K562 (cell line): Measurements from ENCODE around the gene ZFYVE28. TPM values are rescaled to one million over a fixed set of nuclear protein-coding genes. Genes with fewer than 3 reads are reported as not detected.

ENCODE experiments used
- ATAC-seq: fragments of 200-7000 bp; cut with Tn5 transposase; 3 replicates; pipeline ENCODE4 v1.9.1; 2020; ENCODE audit warnings: moderate library complexity
- BruUV-seq: library from RNA; stranded (reverse); fragments of 400-500 nt; replicated peaks from 2 replicates; lab custom pipeline; 2021; lab: Mats Ljungman, UMichigan
- CTCF ChIA-PET: fragments of 300-600 bp; formaldehyde crosslinking; extraction: SDS; loops from one replicate; lab custom pipeline; 2021; ENCODE audit warnings: low intra/inter-chr PET ratio; lab: Yijun Ruan, JAX
- POLR2A ChIA-PET: fragments of 300-600, 350-650 bp; sonication (Branson Sonifier 250); formaldehyde crosslinking; extraction: SDS; loops from one replicate; lab custom pipeline; 2021; ENCODE audit warnings: antibody characterized with exemption, inconsistent platforms; lab: Yijun Ruan, JAX
- DNase-seq, 4 experiments: peaks; one replicate each; pipeline versions ENCODE4 v3.0.0 to v3.0.0-alpha.2; 2011 to 2018; ENCODE audit warnings: low spot score in 3 of 4, mixed read lengths in 3 of 4; ENCODE audit errors: extremely low read depth in 1 of 4
- FAIRE-seq: peaks from 2 replicates; lab custom pipeline; 2011; peaks lifted over from hg19 to GRCh38; lab: Jason Lieb, UNC
- H2AFZ ChIP-seq: 2 replicates; pipeline ENCODE4 v1.6.0; 2011; ENCODE audit warnings: low read depth, low read length, control low read depth, inconsistent platforms
- H3K27ac ChIP-seq: fragments of 200-600 bp; 3 replicates; pipeline ENCODE4 v1.8.0; 2011; ENCODE audit warnings: low read depth, mild to moderate bottlenecking, control low read depth, inconsistent platforms, low read length, moderate library complexity, mixed read lengths; ENCODE audit errors: extremely low read depth
- H3K27me3 ChIP-seq, 2 experiments: fragments of 300-600 bp in 1 of 2; 2 replicates in 1 of 2; 3 replicates in 1 of 2; pipeline versions ENCODE4 v1.6.0 to v1.8.0; 2011; ENCODE audit warnings: inconsistent platforms in 2 of 2, low read length in 2 of 2, mild to moderate bottlenecking in 1 of 2, mixed read lengths in 1 of 2, moderate library complexity in 1 of 2; ENCODE audit not compliant: control insufficient read depth in 2 of 2, insufficient read depth in 2 of 2
- H3K36me3 ChIP-seq: fragments of 300-600 bp; 3 replicates; pipeline ENCODE4 v1.8.0; 2011; ENCODE audit warnings: mild to moderate bottlenecking, low read length, inconsistent platforms; ENCODE audit not compliant: control insufficient read depth, insufficient read depth
- H3K4me1 ChIP-seq, 2 experiments: fragments of 200-600 bp in 1 of 2; replicated peaks in 1 of 2; 2 replicates in 1 of 2; 3 replicates in 1 of 2; pipeline versions ENCODE4 v1.5.1 to v1.8.0; 2011; ENCODE audit warnings: inconsistent platforms in 2 of 2, low read length in 2 of 2, mild to moderate bottlenecking in 1 of 2, mixed read lengths in 1 of 2, moderate library complexity in 1 of 2; ENCODE audit not compliant: control insufficient read depth in 2 of 2, insufficient read depth in 2 of 2
- H3K4me2 ChIP-seq: 2 replicates; pipeline ENCODE4 v1.6.1; 2011; ENCODE audit warnings: low read length, control low read depth, inconsistent platforms, mixed read lengths; ENCODE audit not compliant: insufficient read depth
- H3K4me3 ChIP-seq: fragments of 200-600 bp; sonication (generic), shearing (Covaris generic); 2 replicates; pipeline ENCODE4 v1.5.1; 2016; ENCODE audit warnings: control low read depth, inconsistent platforms
- H3K79me2 ChIP-seq: fragments of 200-600 bp; 3 replicates; pipeline ENCODE4 v1.8.0; 2011; ENCODE audit warnings: low read length, inconsistent platforms; ENCODE audit not compliant: control insufficient read depth, insufficient read depth
- H3K9ac ChIP-seq, 2 experiments: 2 replicates each; pipeline versions ENCODE4 v1.6.0 to v1.6.1; 2011; ENCODE audit warnings: low read depth in 2 of 2, low read length in 2 of 2, control low read depth in 1 of 2, inconsistent platforms in 1 of 2, mild to moderate bottlenecking in 1 of 2, mixed read lengths in 1 of 2; ENCODE audit not compliant: insufficient read depth in 1 of 2
- H3K9me1 ChIP-seq: one replicate; pipeline ENCODE4 v1.6.0; 2011; ENCODE audit warnings: inconsistent platforms, mild to moderate bottlenecking, low read length, moderate library complexity; ENCODE audit not compliant: control insufficient read depth, insufficient read depth
- H3K9me3 ChIP-seq: replicated peaks from 2 replicates; pipeline ENCODE4 v1.5.1; 2011; ENCODE audit warnings: low read depth, low read length, inconsistent platforms; ENCODE audit not compliant: control insufficient read depth, insufficient read depth
- H4K20me1 ChIP-seq: replicated peaks from 2 replicates; pipeline ENCODE4 v1.6.1; 2011; ENCODE audit warnings: low read length, inconsistent platforms, mixed read lengths; ENCODE audit not compliant: control insufficient read depth, insufficient read depth
- HMGXB4 ChIP-seq: sonication (generic); formaldehyde crosslinking; IDR thresholded peaks from 2 replicates; pipeline ENCODE4 v1.8.1; 2023; ENCODE audit warnings: mild to moderate bottlenecking, missing genetic modification reagents
- POLR2G ChIP-seq: fragments of 200-400 bp; formaldehyde crosslinking; IDR thresholded peaks from 2 replicates; pipeline ENCODE4 v1.6.1; 2017; ENCODE audit warnings: low read depth, mild to moderate bottlenecking, antibody characterized with exemption, low read length, moderate library complexity
- PRPF4 ChIP-seq: fragments of 200-400 bp; formaldehyde crosslinking; IDR thresholded peaks from one replicate; pipeline ENCODE4 v1.6.1; 2017; ENCODE audit warnings: low read length, low read depth, mild to moderate bottlenecking; ENCODE audit not compliant: insufficient read depth, poor library complexity, severe bottlenecking
- WGBS: fragments of 100-300 bp; shearing (Covaris generic); methylation state at CpG from one replicate; pipeline ENCODE4 v1.1.6; 2016; ENCODE audit warnings: low coverage, mixed read lengths; ENCODE audit not compliant: insufficient coverage; ENCODE audit errors: missing lambda C conversion rate; 5-methylcytosine and 5-hydroxymethylcytosine counted together
- in situ Hi-C: fragments of 300-500 bp; cut with MboI; formaldehyde crosslinking; loops from 4 replicates; pipeline ENCODE4 v1.15.0; 2018; ENCODE audit warnings: inconsistent platforms, mixed read lengths
- intact Hi-C: fragments of 100-400 bp; cut with micrococcal nuclease; formaldehyde crosslinking; loops from 2 replicates; pipeline ENCODE4 v1.14.2; 2022
- polyA plus RNA-seq, 8 experiments: library from polyadenylated mRNA; depleted of rRNA in 4 of 8; stranded (reverse) in 5 of 8; unstranded in 3 of 8; fragments of >200 nt; fragmentation: Nextera tagmentation in 2 of 8; fragmentation: Illumina TruSeq in 1 of 8; extraction: Ambion mirVana in 2 of 8; extraction: Trizol in 1 of 8; gene quantifications; 2 replicates each; pipeline versions ENCODE4 v1.2.1 to v1.2.3, GENCODE V29; 2011 to 2014; ENCODE audit warnings: inconsistent platforms in 1 of 8, missing spikeins in 1 of 8
- total RNA-seq, 7 experiments: library from RNA; depleted of rRNA in 6 of 7; stranded (reverse); fragments of >200 nt in 6 of 7; fragmentation: Illumina TruSeq in 2 of 7; extraction: Trizol in 2 of 7; gene quantifications; 2 replicates each; pipeline versions ENCODE4 v1.2.1 to v1.2.3, GENCODE V29; 2011 to 2021; ENCODE audit warnings: low replicate concordance in 1 of 7

ZFYVE28 gene
- total and polyA plus RNA-seq, 9 of the 15 experiments (the other 6 are each of a cell fraction or from before 2014, with no cell fraction given) = 1.3 to 24.8 (median 8.9) TPM

DNA sequence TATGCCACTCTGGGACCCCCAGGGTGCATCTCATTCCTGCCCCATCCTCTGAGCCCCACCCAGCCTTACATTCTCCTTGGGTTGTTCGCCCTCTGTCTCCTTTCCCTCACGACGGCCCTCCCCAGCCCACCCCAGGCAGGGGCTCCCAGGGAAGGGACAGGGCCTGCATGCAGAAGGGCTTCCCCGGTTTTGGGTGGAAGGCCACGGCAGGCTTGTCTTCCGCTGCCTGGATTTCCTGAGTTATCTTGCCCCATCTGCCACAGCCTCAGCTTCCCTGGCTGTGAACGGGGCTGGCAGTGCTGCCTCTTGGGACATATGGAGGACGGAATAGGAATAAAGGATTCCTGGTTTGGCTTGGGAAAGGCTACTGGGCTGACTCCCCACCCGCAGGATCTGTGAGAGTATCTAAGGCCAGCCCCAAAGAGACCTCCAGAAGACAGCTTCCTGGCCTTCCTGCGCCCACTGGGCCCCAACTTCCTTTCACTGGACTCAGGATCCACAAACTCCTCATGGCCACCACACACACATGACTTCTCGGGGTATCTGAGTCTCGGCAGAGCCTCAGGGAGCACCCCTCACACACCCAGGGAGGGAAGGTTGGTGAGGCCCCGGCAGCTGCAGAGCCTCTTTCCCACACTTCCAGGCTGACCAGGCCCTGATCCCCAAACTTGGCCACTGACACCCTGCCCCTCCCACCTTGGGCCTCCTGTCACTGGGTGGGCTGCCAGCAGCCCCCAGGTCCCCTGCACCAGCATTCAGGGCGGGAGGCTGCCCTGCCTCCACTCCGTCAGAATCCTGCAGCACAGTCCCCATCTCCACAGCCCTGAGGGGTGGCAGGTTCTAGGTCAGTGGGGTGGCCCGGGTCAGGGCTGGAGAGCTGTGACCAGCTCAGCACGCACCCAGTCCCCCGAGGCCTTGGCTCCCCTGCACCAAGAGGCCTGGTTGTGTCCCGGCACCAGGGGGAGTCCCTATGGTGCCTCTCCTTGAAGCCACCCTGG is 153.0 kb downstream of the ZFYVE28 start:
- Histone ChIP-seq H3K4me3 (no peak overlapping the region), H3K4me1 (peaks cover 20 to 80% of the 10 kb centered on the region in 2 experiments), H3K27me3 (no peaks in the 10 kb centered on the region), H3K27ac (no peak overlapping the region), H2AFZ (no peak overlapping the region), H3K9me3 (no peaks in the 10 kb centered on the region), H3K79me2 (peaks cover 4% of the 10 kb centered on the region; the same call in 1 of the 3 replicates), H3K4me2 (no peak overlapping the region), H4K20me1 (no peaks in the 10 kb centered on the region), H3K9ac (peak overlapping the region in 1 of 2 experiments; percentile 81; a peak in 2 of 4 replicates), H3K36me3 (no peaks in the 10 kb centered on the region; the same call in 2 of the 3 replicates), H3K9me1 (no peaks in the 10 kb centered on the region)
- ChIA-PET POLR2A (interaction anchor here (0.6 to 1.0 kb wide), 2 partner anchors 16 to 1335 kb away, joined by 3 read pairs; no protein-coding TSS in a partner anchor), CTCF (no interaction called here)
- intact Hi-C loops (no loop called here), in situ Hi-C loops (no loop called here)
- ATAC-seq = no peak
- no peak for FAIRE-seq
- 68% methylated on average over 14 of the region's 19 CpGs for whole genome bisulfite sequencing
- TF ChIP-seq HMGXB4 (no peak), POLR2G (0 out of 2 replicates have a peak, but pooled peaks have one; percentile 20), PRPF4 (no peak)
- BruUV-seq = no TSS peak
- DNase-seq = no peak
